ENCODE data around the gene PAXX.

Gene PAXX

DNA sequence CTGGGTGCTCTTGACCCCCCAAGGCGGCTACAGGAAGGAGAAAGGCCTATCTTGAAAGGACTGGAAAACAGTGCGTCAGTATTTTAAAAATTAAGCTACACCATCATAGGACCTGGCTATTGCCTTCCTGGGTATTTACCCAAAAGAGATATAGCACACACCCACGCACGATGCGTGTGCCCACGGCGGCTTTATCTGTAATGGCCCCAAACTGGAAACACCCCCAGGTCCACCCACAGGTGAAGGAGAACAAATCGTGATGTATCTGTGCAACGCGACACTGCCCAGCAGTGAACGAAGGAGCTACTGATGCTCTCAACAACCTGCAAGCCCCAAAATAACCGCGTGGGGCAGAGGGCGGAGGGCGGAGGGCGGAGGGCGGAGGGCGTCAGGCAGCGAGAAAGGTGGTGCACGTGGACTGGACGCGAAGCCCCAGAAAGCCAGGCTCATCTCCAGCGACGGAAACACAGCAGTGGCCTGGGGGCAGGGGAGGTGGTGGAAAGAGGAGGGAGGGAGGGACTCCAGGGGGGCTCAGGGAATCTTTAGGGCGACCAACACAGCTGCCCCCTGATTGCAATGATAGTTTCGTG, 27.3 kb upstream of the PAXX start:
- no peak for DNase-seq (ENCODE audit: low spot score)
- TF ChIP-seq, protein P1, sequence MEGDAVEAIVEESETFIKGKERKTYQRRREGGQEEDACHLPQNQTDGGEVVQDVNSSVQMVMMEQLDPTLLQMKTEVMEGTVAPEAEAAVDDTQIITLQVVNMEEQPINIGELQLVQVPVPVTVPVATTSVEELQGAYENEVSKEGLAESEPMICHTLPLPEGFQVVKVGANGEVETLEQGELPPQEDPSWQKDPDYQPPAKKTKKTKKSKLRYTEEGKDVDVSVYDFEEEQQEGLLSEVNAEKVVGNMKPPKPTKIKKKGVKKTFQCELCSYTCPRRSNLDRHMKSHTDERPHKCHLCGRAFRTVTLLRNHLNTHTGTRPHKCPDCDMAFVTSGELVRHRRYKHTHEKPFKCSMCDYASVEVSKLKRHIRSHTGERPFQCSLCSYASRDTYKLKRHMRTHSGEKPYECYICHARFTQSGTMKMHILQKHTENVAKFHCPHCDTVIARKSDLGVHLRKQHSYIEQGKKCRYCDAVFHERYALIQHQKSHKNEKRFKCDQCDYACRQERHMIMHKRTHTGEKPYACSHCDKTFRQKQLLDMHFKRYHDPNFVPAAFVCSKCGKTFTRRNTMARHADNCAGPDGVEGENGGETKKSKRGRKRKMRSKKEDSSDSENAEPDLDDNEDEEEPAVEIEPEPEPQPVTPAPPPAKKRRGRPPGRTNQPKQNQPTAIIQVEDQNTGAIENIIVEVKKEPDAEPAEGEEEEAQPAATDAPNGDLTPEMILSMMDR (IDR thresholded peaks at IDR 0.05; ENCODE audit: extremely low read depth, missing control alignments): no peak

DNA sequence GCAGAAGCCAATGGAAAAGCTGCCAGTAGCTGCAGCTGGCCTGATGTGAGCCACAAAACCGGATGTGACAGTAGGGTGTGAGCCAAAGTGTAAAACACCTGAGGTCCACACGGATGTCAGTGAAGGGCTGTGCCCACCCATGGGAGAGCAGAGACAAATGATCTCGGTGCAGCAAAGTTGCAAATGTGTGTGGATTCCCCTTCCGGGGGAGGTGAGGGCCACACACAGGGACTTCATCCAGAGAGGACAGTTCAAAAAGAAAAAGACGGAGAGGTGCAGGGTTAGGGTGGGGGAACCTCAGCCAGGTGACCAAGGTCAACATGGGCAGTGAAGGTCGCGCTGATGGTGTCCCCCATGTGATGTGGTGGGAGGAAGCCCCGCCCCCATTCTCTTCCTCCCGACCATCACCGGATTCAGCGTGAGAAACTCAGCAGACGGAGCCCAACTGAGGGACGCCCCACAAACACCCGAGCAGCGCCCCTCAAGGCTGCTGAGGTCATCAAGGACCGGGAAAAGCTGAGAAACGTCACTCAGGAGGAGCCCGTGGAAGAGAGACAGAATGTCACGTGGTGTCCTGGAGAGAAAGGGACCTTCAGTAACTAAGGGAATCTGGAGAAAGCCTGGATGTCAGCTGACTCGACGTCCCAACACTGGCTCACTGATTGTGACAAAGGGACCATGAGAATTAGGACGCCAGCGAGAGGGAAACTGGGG, 26.3 kb upstream of the PAXX start:
- DNase-seq (ENCODE audit: low spot score): no peak
- TF ChIP-seq, protein P1 (IDR thresholded peaks at IDR 0.05; ENCODE audit: extremely low read depth, missing control alignments): no peak

DNA sequence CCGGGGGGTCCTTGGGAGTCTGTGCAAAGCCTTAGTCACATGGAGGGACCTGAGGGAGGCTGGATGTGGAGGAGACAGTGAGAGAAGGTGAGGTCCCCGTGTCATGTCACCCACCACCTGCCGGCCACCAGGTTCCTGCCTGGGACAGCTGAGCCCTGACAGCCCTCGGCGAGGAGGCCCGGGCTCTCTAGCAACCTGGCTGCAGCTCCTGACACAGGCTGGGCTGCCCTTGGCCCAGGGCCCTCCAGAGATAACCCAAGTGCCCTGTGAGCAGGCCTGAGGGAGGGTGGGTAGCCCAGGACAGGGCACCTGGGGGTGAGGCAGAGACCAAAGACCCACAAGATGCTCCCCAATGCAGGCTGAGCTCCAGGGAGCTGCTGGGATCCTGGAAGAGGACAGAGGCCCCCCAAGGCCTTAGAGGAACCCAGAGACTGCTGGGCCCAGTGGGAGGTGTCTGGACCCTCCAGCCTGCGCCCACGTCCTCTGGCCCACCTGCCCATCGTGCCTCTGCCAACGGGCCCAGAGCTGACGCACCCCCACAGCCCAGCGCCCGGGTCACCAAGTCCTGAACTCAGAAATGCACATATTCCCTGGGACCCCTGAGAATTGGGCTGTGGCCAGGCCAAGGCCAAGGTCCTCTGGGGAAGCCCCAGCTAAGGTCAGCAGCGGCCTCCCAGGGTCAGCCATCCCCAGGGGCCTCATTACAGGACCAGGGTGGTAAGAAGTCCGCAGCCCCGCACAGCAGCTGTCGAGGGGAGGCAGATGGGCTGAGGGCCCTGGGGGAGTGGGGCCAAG, 23.7 kb upstream of the PAXX start:
- no peak for DNase-seq (ENCODE audit: low spot score)
- TF ChIP-seq, protein P1 (IDR thresholded peaks at IDR 0.05; ENCODE audit: extremely low read depth, missing control alignments): no peak

DNA sequence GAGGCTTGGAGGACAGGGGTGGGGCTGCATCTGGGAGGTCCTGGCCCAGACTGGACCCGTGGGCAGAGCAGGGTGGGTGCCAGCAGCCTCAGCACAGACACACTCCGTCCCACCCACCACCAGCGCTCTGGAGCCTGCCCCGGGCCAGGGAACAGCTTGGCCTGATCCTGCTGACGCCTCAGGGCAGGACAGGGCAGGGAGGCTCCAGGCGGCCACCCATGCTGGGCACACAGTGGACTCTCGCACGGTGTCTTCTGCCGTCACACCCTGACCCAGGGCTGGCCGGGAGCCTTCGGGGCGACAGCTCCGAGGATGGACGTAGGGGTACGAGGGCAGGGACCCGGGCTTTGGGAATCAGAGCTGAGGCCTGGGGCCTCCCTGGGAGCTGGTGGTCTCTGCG, 23.1 kb upstream of the PAXX start:
- TF ChIP-seq, protein P1 (IDR thresholded peaks at IDR 0.05; ENCODE audit: extremely low read depth, missing control alignments): no peak
- DNase-seq (ENCODE audit: low spot score): no peak

DNA sequence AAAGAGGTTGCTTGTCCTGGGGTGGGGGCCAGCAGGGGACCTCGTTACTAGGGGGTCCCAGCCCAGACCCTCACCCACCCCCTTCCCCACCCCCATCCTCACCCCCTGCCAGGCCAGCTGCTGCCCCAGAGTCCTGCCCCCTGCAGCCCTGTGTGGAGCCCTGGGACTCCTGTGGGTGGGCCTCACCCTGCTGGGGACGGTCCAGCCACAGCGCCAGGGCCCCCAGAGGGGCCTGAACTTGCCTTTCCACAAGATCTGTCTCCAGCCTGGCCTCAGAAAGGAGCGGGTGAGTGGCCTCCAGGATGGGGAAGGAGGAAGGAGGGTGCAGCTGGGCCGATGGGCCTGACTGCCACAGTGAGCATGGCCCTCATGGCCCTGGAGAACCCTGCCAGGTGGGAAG, 22.4 kb upstream of the PAXX start:
- TF ChIP-seq, protein P1 (IDR thresholded peaks at IDR 0.05; ENCODE audit: extremely low read depth, missing control alignments): no peak

DNA sequence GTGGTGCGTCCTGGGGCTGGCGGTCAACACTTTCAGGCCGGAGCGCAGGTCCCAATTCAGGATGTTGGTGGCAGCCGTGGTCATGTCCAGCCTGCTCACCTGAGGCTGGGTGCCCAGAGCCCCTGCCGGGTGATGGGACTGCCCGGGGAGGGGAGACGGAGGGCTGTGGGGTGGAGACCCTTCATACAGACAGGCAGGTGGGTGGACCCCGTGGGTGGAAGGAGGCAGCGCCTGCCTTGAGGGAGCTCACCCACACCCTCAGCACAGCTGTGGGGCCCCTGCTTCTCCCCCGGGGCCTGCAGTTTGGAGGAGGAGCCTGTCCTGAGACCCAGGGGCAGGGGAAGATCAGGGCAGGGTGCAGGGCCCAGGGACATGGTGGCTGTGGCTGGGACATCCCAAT, 21.9 kb upstream of the PAXX start:
- TF ChIP-seq, protein P1 (IDR thresholded peaks at IDR 0.05; ENCODE audit: extremely low read depth, missing control alignments): no peak
- DNase-seq (ENCODE audit: low spot score): no peak

More for the DNA sequence above, 22.4 kb upstream of the PAXX start:
- no peak for DNase-seq (ENCODE audit: low spot score)

DNA sequence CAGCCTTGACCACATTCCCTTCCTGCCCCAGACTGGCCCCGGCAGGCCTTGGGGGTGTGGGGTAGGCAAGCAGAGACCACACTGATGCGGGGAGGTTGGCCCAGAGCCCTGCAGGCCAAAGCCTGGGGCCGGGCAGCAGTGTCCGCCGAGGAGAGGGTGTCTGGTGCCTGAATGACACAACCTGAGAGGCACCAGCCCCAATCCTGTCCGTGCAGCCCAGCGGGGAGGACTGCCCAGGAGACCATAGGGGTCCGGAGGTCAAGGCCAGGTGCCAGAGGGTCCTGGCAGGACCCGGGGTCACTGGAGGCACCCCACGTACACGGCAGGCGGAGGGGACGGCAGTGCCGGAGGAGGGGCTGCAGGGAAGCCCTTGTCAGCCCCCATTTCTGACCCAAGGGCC, 20.5 kb upstream of the PAXX start:
- no peak for DNase-seq (ENCODE audit: low spot score)
- TF ChIP-seq, protein P1 (IDR thresholded peaks at IDR 0.05; ENCODE audit: extremely low read depth, missing control alignments): no peak
